Type B pancreatic cell (in vitro differentiated cells): ENCODE data around the gene TMCC3. TPM values are rescaled to one million over a fixed set of nuclear protein-coding genes. Genes with fewer than 3 reads are reported as not detected.
"Not testable (repeated sequence)": the region's sequence is repeated elsewhere in the genome, so short reads cannot be mapped to it uniquely, and the experiment has no call there.

Experiments
- DNase-seq: peaks from one replicate; pipeline ENCODE4 v3.0.0; 2021; ENCODE audit warnings: mixed read lengths; ENCODE audit not compliant: unreplicated experiment; ENCODE audit errors: extremely low spot score
- H3K27ac Mint-ChIP-seq: 2 replicates; pipeline ENCODE4 v1.8.0; 2021; ENCODE audit warnings: mild to moderate bottlenecking, mixed read lengths
- H3K27me3 Mint-ChIP-seq: 2 replicates; pipeline ENCODE4 v1.8.0; 2021; ENCODE audit warnings: mixed read lengths
- H3K36me3 Mint-ChIP-seq: 2 replicates; pipeline ENCODE4 v1.8.0; 2021; ENCODE audit warnings: mixed read lengths
- H3K4me1 Mint-ChIP-seq: one replicate; pipeline ENCODE4 v1.8.0; 2021; ENCODE audit warnings: mixed read lengths; ENCODE audit not compliant: unreplicated experiment
- H3K4me3 Mint-ChIP-seq: 2 replicates; pipeline ENCODE4 v1.8.0; 2021; ENCODE audit warnings: mild to moderate bottlenecking, mixed read lengths
- H3K9me3 Mint-ChIP-seq: 2 replicates; pipeline ENCODE4 v1.8.0; 2021; ENCODE audit warnings: mixed read lengths
- total RNA-seq: library from RNA; stranded (reverse); gene quantifications from 2 replicates; pipeline ENCODE4 v1.2.1, GENCODE V29; 2021; ENCODE audit warnings: low replicate concordance
- TF ChIP-seq, protein P1 (sequence below): fragments of 200-600 bp; sonication (generic); conservative IDR thresholded peaks from 2 replicates; pipeline ENCODE4 v1.5.0; 2021; ENCODE audit warnings: antibody characterized with exemption, mild to moderate bottlenecking

The TMCC3 gene
- total RNA-seq, 1 donor from 2014 or later: 14.1 TPM

DNA sequence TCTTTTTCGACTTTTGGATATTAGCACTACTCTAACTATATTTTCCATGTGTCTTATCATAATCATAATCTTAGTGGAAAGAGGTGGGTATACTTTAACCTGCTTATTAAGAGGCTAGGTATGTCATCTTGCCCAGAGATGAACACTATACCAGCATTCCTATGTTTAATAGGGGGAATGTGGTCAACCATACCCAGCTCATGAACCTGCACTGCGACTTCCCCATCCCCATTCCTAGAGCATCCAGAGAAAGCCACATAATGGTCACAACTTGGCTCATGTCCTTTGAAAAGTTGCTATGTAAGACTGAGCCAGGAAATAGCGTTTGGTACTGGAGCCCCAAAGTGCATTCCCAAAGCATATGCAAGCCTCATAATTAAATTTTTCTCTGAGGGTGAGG, 55.2 kb downstream of the TMCC3 start:
- Mint-ChIP-seq H3K4me3 (no peak overlapping the region), H3K4me1 (peaks cover 13% of the 10 kb centered on the region), H3K36me3 (no peaks in the 10 kb centered on the region), H3K27me3 (peaks cover 18% of the 10 kb centered on the region), H3K27ac (no peak overlapping the region), H3K9me3 (no peaks in the 10 kb centered on the region)
- TF ChIP-seq, protein P1, sequence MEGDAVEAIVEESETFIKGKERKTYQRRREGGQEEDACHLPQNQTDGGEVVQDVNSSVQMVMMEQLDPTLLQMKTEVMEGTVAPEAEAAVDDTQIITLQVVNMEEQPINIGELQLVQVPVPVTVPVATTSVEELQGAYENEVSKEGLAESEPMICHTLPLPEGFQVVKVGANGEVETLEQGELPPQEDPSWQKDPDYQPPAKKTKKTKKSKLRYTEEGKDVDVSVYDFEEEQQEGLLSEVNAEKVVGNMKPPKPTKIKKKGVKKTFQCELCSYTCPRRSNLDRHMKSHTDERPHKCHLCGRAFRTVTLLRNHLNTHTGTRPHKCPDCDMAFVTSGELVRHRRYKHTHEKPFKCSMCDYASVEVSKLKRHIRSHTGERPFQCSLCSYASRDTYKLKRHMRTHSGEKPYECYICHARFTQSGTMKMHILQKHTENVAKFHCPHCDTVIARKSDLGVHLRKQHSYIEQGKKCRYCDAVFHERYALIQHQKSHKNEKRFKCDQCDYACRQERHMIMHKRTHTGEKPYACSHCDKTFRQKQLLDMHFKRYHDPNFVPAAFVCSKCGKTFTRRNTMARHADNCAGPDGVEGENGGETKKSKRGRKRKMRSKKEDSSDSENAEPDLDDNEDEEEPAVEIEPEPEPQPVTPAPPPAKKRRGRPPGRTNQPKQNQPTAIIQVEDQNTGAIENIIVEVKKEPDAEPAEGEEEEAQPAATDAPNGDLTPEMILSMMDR: no peak
- no peak for DNase-seq

DNA sequence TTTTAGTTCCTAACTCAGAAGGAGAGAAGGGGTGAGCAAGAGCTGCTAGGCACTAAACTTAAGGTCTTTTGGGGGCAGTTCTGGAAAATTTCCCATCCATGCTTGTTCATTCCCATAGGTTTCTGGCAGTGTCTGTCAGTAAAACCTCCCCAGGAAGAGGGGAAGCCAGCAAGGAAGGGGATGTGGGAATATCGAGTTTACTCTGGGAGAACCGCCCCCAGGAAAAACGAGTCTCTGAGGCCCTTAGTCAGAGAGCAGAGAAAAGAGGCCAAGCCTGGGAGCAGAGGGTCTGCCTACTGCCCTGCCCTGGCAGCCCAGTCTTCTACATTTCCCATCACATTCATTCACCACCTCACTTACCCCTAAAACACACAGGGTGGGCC, 55.9 kb downstream of the TMCC3 start:
- no peaks in the 10 kb centered on the region for H3K36me3 Mint-ChIP-seq
- peaks cover 13% of the 10 kb centered on the region for H3K4me1 Mint-ChIP-seq
- no peak for DNase-seq
- TF ChIP-seq, protein P1: no peak
- H3K27ac Mint-ChIP-seq: no peak overlapping the region
- H3K4me3 Mint-ChIP-seq: no peak overlapping the region
- H3K27me3 Mint-ChIP-seq: peaks cover 18% of the 10 kb centered on the region
- no peaks in the 10 kb centered on the region for H3K9me3 Mint-ChIP-seq

DNA sequence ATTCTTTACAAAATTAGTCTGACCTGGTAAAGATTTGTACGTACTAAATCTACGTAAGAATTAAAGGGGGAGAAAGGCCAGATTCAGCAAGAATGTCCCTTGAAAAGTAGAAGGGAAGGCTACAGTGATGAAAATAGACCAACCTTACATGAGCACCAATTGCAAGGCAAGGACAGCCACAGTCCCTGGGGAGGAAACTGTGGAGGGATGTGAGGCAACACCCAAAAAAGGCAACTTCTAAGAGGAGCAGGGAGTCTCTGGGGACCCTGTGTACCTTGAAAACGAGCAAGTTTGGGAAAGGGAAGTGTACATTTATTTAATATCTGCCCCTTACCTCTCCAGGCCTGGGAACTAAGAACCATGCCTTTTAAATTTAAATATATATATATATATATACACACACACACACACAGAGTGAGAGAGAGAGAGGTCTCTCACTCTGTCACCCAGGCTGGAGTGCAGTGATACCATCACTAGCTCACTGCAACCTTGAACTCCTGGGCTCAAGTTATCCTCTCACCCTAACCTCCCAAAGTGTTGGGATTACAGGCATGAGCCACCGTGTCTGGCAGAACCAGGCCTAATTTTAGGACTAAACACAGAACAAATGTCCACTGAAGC, 56.4 kb downstream of the TMCC3 start:
- Mint-ChIP-seq H3K27ac (no peak overlapping the region), H3K9me3 (no peaks in the 10 kb centered on the region), H3K4me1 (peaks cover 13% of the 10 kb centered on the region), H3K36me3 (no peaks in the 10 kb centered on the region), H3K4me3 (no peak overlapping the region), H3K27me3 (peaks cover 18% of the 10 kb centered on the region)
- TF ChIP-seq, protein P1: no peak
- DNase-seq: no peak

DNA sequence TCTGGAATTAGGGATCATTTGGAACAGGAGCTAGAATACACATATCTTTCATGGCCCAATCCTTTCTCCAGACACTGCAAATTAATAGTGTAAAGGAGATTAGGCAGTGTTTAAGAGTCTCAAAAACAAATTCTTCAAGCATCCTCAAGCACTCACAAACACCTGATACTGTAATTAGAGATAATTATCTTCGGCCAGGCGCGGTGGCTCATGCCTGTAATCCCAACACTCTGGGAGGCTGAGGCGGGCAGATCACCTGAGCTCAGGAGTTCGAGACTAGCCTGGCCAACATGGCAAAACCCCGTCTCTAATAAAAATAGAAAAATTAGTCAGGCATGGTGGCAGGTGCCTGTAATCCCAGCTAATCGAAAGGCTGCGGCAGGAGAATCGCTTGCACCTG, 57.6 kb downstream of the TMCC3 start:
- not testable (repeated sequence) for H3K4me3 Mint-ChIP-seq, H3K9me3 Mint-ChIP-seq, H3K36me3 Mint-ChIP-seq, H3K27ac Mint-ChIP-seq, DNase-seq
- Mint-ChIP-seq H3K4me1 (peaks cover 22% of the 10 kb centered on the region), H3K27me3 (peaks cover 23% of the 10 kb centered on the region)

DNA sequence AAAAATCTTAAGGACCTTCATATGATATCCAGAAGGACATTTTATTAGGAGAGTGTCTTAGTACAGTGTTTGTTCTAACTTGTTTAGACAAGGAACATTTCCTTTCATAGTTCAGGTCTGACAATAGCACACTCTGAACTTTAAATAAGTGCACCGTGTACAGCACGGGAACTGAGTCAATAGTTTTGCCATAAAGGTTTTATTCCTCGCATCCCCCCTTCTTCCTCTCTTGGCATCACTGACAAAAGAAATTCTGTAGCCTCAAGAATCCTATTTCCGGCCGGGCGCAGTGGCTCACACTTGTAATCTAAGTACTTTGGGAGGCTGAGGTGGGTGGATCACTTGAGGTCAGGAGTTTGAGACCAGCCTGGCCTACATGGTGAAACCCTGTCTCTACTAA, 58.3 kb downstream of the TMCC3 start:
- peaks cover 23% of the 10 kb centered on the region for H3K27me3 Mint-ChIP-seq
- H3K4me1 Mint-ChIP-seq: peaks cover 25% of the 10 kb centered on the region
- no peaks in the 10 kb centered on the region for H3K9me3 Mint-ChIP-seq
- TF ChIP-seq, protein P1: no peak
- H3K36me3 Mint-ChIP-seq: no peaks in the 10 kb centered on the region
- H3K27ac Mint-ChIP-seq: no peak overlapping the region
- no peak for DNase-seq
- no peak overlapping the region for H3K4me3 Mint-ChIP-seq

- DNase-seq: no peak
- H3K36me3 Mint-ChIP-seq: no peaks in the 10 kb centered on the region
These were observed 59.9 kb downstream of the TMCC3 start for GRCh38 chr12:94590428-94590827.

More at GRCh38 chr12:94590428-94590827, 59.9 kb downstream of the TMCC3 start:
- no peak overlapping the region for H3K4me3 Mint-ChIP-seq
- peaks cover 35% of the 10 kb centered on the region for H3K4me1 Mint-ChIP-seq
- H3K27me3 Mint-ChIP-seq: peaks cover 21% of the 10 kb centered on the region
- H3K27ac Mint-ChIP-seq: no peak overlapping the region
- TF ChIP-seq, protein P1: no peak
- H3K9me3 Mint-ChIP-seq: no peaks in the 10 kb centered on the region
